GM06990 (cell line): ENCODE data around the gene CPNE2.

Experiments
- DNase-seq: peaks from one replicate; pipeline ENCODE4 v3.0.0-alpha.2; 2011; ENCODE audit not compliant: insufficient read length; ENCODE audit errors: extremely low read depth
- H3K27me3 ChIP-seq: replicated peaks from 2 replicates; pipeline ENCODE4 v1.6.0; 2011; ENCODE audit warnings: low read length; ENCODE audit not compliant: control insufficient read depth, insufficient read depth
- H3K36me3 ChIP-seq: 2 replicates; pipeline ENCODE4 v1.5.1; 2011; ENCODE audit warnings: low read length; ENCODE audit not compliant: control insufficient read depth, insufficient read depth
- H3K4me3 ChIP-seq: replicated peaks from 2 replicates; pipeline ENCODE4 v1.5.1; 2011; ENCODE audit warnings: low read depth, mild to moderate bottlenecking, control low read depth, low read length
- CTCF ChIP-seq: IDR thresholded peaks from 2 replicates; pipeline ENCODE4 v1.5.1; 2011; ENCODE audit warnings: low read length, control low read depth, mild to moderate bottlenecking, inconsistent platforms; ENCODE audit not compliant: insufficient read depth, poor library complexity, severe bottlenecking

The CPNE2 gene

DNA sequence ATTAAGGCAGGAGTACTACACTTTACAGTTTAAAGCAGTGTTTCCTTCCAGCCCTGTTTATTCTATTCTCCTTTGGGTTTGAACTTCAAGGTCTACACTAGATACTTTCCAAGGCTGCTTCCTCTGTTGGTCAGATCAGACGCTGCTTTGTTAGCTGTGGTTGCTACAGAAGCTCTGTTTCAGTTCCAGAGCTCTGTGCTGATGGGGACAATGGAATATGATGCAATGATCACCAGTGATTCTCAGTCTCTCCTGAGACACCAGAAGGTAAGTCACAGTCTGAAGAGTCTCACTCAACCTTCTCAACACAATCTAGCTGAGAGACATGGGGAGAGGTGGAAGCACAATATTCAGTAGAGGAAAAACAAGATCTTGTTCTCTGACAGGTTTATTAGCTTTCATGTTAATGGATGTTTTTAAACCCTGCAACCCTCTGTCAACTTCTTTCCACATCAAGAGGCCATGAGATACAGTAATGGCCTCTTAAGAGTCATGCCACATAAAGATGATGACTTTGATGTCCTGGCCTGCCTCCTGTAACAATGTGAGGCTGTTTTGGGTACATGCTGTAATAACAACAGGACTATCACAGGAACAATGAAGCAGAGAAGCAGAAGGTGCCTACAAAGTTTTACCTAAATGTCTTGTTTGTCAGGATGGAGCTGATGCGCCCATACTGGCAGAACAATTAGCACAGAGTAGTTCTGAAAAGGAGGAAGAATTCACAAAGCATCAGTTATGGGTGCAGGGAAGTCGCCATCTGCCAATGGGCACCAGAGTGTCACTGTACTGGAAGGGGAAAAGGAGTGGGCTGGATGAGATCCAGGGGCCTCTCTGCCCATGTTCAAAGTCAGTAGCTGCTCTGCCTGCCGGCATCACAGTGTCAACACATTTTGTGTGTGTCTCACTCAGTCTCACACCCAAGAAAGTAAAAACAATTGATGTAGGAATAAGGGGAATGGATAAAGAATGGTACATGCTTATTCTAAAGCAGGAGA is 60.0 kb downstream of the CPNE2 start:
- peaks cover 18% of the 10 kb centered on the region for H3K36me3 ChIP-seq
- DNase-seq = no peak
- H3K4me3 ChIP-seq = no peak overlapping the region
- no peak for TF ChIP-seq CTCF
- no peaks in the 10 kb centered on the region for H3K27me3 ChIP-seq

- Histone ChIP-seq H3K36me3 (peaks cover 18% of the 10 kb centered on the region), H3K27me3 (no peaks in the 10 kb centered on the region), H3K4me3 (no peak overlapping the region)
- DNase-seq = no peak
- TF ChIP-seq CTCF = no peak
Observed at GRCh38 chr16:57153841-57154240, 61.5 kb downstream of the CPNE2 start.

- Histone ChIP-seq H3K27me3 (no peaks in the 10 kb centered on the region), H3K36me3 (peaks cover 22% of the 10 kb centered on the region), H3K4me3 (no peak overlapping the region)
- no peak for TF ChIP-seq CTCF
- DNase-seq = no peak
Observed at GRCh38 chr16:57155702-57156350, 63.4 kb downstream of the CPNE2 start.

DNA sequence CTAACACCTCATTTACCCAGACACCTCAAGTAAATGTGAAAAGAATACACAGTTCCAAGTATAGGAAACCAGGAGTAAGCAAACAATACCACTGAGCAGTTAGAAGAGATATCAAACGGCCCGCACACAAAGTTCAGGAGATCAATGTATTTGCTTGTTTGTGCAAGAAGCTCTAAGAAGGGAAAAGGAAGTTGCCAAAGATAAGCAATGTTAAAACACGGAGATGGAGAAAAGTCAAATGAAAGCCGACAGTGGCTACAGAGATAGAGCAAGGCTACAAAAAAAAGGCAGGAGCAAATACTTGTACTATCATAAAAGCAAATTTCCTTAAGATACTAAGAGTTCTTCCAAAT is 63.9 kb downstream of the CPNE2 start:
- Histone ChIP-seq H3K27me3 (no peaks in the 10 kb centered on the region), H3K36me3 (peaks cover 22% of the 10 kb centered on the region), H3K4me3 (no peak overlapping the region)
- DNase-seq = no peak
- no peak for TF ChIP-seq CTCF

DNA sequence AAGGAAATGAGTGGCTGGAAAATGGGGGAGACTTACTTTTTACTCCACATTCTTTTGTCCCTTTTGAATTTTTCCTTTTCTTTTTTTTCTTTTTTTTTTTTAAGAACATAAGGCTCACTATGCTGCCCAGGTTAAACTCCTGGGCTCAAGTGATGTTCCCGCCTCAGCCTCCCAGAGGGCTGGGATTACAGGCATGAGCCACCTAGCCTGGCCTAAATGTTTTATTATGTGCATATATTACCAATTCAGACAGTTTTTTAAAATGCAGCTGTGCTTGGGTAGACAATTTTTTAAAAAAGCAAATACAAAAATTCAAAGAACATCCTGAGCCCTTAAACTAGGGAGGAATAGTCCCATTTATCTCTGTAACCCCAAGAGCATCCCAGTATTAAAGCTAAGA is 65.2 kb downstream of the CPNE2 start:
- Histone ChIP-seq H3K36me3 (peaks cover 22% of the 10 kb centered on the region), H3K27me3 (no peaks in the 10 kb centered on the region), H3K4me3 (no peak overlapping the region)
- no peak for TF ChIP-seq CTCF
- no peak for DNase-seq
